K562 (cell line): Measurements from ENCODE around the gene NRSN2. TPM values are rescaled to one million over a fixed set of nuclear protein-coding genes. Genes with fewer than 3 reads are reported as not detected.

ENCODE experiments used
- ASH1L ChIP-seq: fragments of 450-650 bp; IDR thresholded peaks from 2 replicates; pipeline ENCODE4 v1.6.1; 2018; ENCODE audit warnings: borderline replicate concordance, mild to moderate bottlenecking, low read depth; ENCODE audit not compliant: partially characterized antibody
- BCL6 ChIP-seq: fragments of 250-450 bp; sonication (Bioruptor Pico); IDR thresholded peaks from 2 replicates; pipeline ENCODE4 v1.4.0; 2020
- EHMT2 ChIP-seq: fragments of 450-650 bp; IDR thresholded peaks from 2 replicates; pipeline ENCODE4 v1.6.1; 2018; ENCODE audit warnings: antibody characterized with exemption
- FOS ChIP-seq: IDR thresholded peaks from 3 replicates; pipeline ENCODE4 v1.6.1; 2011; ENCODE audit not compliant: insufficient read length; ENCODE audit errors: extremely low read depth
- HNRNPLL ChIP-seq: fragments of 200-400 bp; formaldehyde crosslinking; IDR thresholded peaks from 2 replicates; pipeline ENCODE4 v1.6.1; 2017; ENCODE audit warnings: low read length, low read depth, mild to moderate bottlenecking; ENCODE audit not compliant: poor library complexity, severe bottlenecking
- ILF3 ChIP-seq: fragments of 450-650 bp; IDR thresholded peaks from 2 replicates; pipeline ENCODE4 v1.6.1; 2018; ENCODE audit warnings: antibody characterized with exemption, mild to moderate bottlenecking, moderate library complexity, borderline replicate concordance
- MTA3 ChIP-seq: fragments of 450-650 bp; formaldehyde crosslinking; IDR thresholded peaks from 2 replicates; pipeline ENCODE4 v1.6.1; 2017; ENCODE audit warnings: mild to moderate bottlenecking, borderline replicate concordance
- NCOA2 ChIP-seq, 2 experiments: fragments of 450-650 bp; IDR thresholded peaks; 2 replicates each; pipeline ENCODE4 v1.6.1; 2018; ENCODE audit warnings: mild to moderate bottlenecking in 2 of 2, moderate library complexity in 1 of 2; ENCODE audit not compliant: partially characterized antibody in 2 of 2
- POLR2B ChIP-seq: fragments of 450-650 bp; IDR thresholded peaks from 2 replicates; pipeline ENCODE4 v1.6.1; 2018; ENCODE audit warnings: low read depth; ENCODE audit not compliant: partially characterized antibody
- SAP30 ChIP-seq: fragments of 200-600 bp; sonication (generic); IDR thresholded peaks from 2 replicates; pipeline ENCODE4 v1.6.1; 2012; ENCODE audit warnings: borderline replicate concordance, low read depth, mild to moderate bottlenecking, moderate library complexity, low read length, control low read depth, inconsistent platforms; ENCODE audit not compliant: insufficient read depth, poor library complexity, severe bottlenecking
- SMARCE1 ChIP-seq: fragments of 450-650 bp; IDR thresholded peaks from 2 replicates; pipeline ENCODE4 v1.7.1; 2016; ENCODE audit warnings: mild to moderate bottlenecking
- STAT5B ChIP-seq: fragments of 250-450 bp; sonication (Bioruptor Pico); IDR thresholded peaks from 2 replicates; pipeline ENCODE4 v1.8.0; 2021; ENCODE audit warnings: mild to moderate bottlenecking, inconsistent platforms
- TAF15 ChIP-seq: fragments of 200-400 bp; formaldehyde crosslinking; IDR thresholded peaks from 2 replicates; pipeline ENCODE4 v1.6.1; 2017; ENCODE audit warnings: mild to moderate bottlenecking, low read depth, low read length, moderate library complexity
- TAL1 ChIP-seq: fragments of 450-650 bp; IDR thresholded peaks from 2 replicates; pipeline ENCODE4 v1.6.1; 2016; ENCODE audit warnings: mild to moderate bottlenecking
- TBP ChIP-seq: optimal IDR thresholded peaks from 2 replicates; pipeline ENCODE3; 2011; ENCODE audit warnings: low read depth, low read length, improper control_type of control experiment
- TCF3 ChIP-seq: sonication (generic); formaldehyde crosslinking; IDR thresholded peaks from 2 replicates; pipeline ENCODE4 v1.4.0; 2020; ENCODE audit warnings: mild to moderate bottlenecking, missing genetic modification reagents
- ZEB2 ChIP-seq: fragments of 450-650 bp; IDR thresholded peaks from 2 replicates; pipeline ENCODE4 v1.6.1; 2016
- ZFPM2 ChIP-seq: fragments of 250-450 bp; sonication (Bioruptor Pico); IDR thresholded peaks from 2 replicates; pipeline ENCODE4 v1.5.1; 2022; ENCODE audit warnings: mild to moderate bottlenecking
- ZNF316 ChIP-seq: fragments of 450-650 bp; IDR thresholded peaks from 2 replicates; pipeline ENCODE4 v1.6.1; 2016
- ZNF408 ChIP-seq: fragments of 250-450 bp; sonication (Bioruptor Pico); IDR thresholded peaks from 2 replicates; pipeline ENCODE4 v1.4.0; 2020; ENCODE audit warnings: low read depth, mild to moderate bottlenecking, moderate library complexity
- ZNF507 ChIP-seq: conservative IDR thresholded peaks from 2 replicates; pipeline ENCODE4 v1.6.1; 2017; ENCODE audit warnings: missing genetic modification characterization, missing compliant biosample characterization
- ZNF551 ChIP-seq: fragments of 250-450 bp; sonication (Bioruptor Pico); IDR thresholded peaks from 2 replicates; pipeline ENCODE4 v1.5.0; 2021; ENCODE audit warnings: mild to moderate bottlenecking, moderate library complexity
- ZNF699 ChIP-seq: fragments of 250-450 bp; sonication (Bioruptor Pico); IDR thresholded peaks from 2 replicates; pipeline ENCODE4 v1.8.0; 2021; ENCODE audit warnings: mild to moderate bottlenecking, moderate library complexity; ENCODE audit not compliant: insufficient replicate concordance
- ZNF778 ChIP-seq: fragments of 450-650 bp; formaldehyde crosslinking; IDR thresholded peaks from 2 replicates; pipeline ENCODE4 v1.4.0; 2020; ENCODE audit warnings: mild to moderate bottlenecking, moderate library complexity
- ZNF780A ChIP-seq: fragments of 250-450 bp; sonication (Bioruptor Pico); IDR thresholded peaks from 2 replicates; pipeline ENCODE4 v1.5.0; 2021; ENCODE audit warnings: mild to moderate bottlenecking
- ZNF830 ChIP-seq: fragments of 250-450 bp; sonication (Bioruptor Pico); IDR thresholded peaks from 2 replicates; pipeline ENCODE4 v1.5.0; 2021; ENCODE audit warnings: mild to moderate bottlenecking
- polyA plus RNA-seq, 8 experiments: library from polyadenylated mRNA; depleted of rRNA in 4 of 8; stranded (reverse) in 5 of 8; unstranded in 3 of 8; fragments of >200 nt; fragmentation: Nextera tagmentation in 2 of 8; fragmentation: Illumina TruSeq in 1 of 8; extraction: Ambion mirVana in 2 of 8; extraction: Trizol in 1 of 8; gene quantifications; 2 replicates each; pipeline versions ENCODE4 v1.2.1 to v1.2.3, GENCODE V29; 2011 to 2014; ENCODE audit warnings: inconsistent platforms in 1 of 8, missing spikeins in 1 of 8
- total RNA-seq, 7 experiments: library from RNA; depleted of rRNA in 6 of 7; stranded (reverse); fragments of >200 nt in 6 of 7; fragmentation: Illumina TruSeq in 2 of 7; extraction: Trizol in 2 of 7; gene quantifications; 2 replicates each; pipeline versions ENCODE4 v1.2.1 to v1.2.3, GENCODE V29; 2011 to 2021; ENCODE audit warnings: low replicate concordance in 1 of 7
- TF ChIP-seq, protein P1 (sequence below): fragments of 250-450 bp; sonication (Bioruptor Pico); IDR thresholded peaks from 2 replicates; pipeline ENCODE4 v1.8.0; 2021; ENCODE audit warnings: moderate library complexity, mild to moderate bottlenecking, inconsistent platforms
- TF ChIP-seq, protein P2 (sequence below): fragments of 200-800 bp; sonication (Bioruptor generic); IDR thresholded peaks from 2 replicates; pipeline ENCODE4 v1.6.1; 2017; ENCODE audit warnings: missing genetic modification characterization, missing compliant biosample characterization

The NRSN2 gene
- total and polyA plus RNA-seq, 9 of the 15 experiments (the other 6 are each of a cell fraction or from before 2014, with no cell fraction given), result 7.5 to 29.7 (median 11.1) TPM

DNA sequence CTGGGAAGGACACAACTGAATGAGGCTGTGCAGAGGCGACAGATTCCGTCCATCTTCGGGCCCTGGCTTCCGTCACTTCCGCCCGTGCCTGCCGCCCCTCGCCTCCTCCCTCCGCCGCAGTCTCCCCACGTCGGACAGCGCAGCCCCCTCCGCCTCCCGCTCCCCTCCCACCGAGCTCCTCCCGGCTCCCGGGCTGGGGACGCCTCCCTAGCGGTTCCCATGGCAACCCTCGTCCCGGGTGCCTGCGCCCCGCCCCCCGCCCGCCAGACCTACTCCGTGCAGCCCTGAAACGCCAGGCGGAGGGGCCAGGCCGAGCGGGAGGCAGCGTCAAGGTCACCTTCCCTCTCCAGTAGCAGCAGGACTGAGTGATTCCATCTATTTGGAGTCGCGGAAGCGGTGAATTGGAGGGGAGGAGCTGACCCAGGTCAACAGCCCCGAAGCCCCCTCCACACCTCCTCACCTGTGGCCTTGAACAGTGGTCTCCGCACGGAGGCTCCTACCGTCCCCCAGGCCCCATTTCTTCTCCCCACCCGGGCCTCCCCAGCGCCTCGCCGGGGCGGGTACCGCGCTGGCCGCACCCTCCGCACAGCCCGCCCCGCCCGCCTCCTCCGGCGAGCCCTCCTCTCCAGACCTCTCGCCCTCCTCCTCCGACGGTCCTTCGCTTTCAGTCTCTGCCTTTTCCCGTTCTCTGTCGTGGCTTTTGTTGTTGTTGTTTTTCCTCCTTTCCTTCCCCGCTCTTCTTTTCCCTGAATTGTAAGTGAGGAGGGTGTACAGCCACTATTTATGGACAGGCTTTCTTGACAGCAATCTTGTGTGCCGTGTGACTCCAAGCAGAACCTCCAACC lies 951 bp downstream of the NRSN2 start (continued):
- TF ChIP-seq ILF3, result no peak
- 0 out of 2 replicates have a peak, but pooled peaks have one; percentile 29 for TF ChIP-seq EHMT2
- no peak; the same call in 1 of the 2 replicates for TF ChIP-seq TAL1
- TF ChIP-seq, protein P1, sequence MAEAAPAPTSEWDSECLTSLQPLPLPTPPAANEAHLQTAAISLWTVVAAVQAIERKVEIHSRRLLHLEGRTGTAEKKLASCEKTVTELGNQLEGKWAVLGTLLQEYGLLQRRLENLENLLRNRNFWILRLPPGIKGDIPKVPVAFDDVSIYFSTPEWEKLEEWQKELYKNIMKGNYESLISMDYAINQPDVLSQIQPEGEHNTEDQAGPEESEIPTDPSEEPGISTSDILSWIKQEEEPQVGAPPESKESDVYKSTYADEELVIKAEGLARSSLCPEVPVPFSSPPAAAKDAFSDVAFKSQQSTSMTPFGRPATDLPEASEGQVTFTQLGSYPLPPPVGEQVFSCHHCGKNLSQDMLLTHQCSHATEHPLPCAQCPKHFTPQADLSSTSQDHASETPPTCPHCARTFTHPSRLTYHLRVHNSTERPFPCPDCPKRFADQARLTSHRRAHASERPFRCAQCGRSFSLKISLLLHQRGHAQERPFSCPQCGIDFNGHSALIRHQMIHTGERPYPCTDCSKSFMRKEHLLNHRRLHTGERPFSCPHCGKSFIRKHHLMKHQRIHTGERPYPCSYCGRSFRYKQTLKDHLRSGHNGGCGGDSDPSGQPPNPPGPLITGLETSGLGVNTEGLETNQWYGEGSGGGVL (CRISPR knock-in tag), result no peak
- TF ChIP-seq SMARCE1, result no peak; the same call in 1 of the 2 replicates
- no peak for TF ChIP-seq ZNF408 (CRISPR knock-in tag)
- no peak for TF ChIP-seq BCL6
- TF ChIP-seq NCOA2 (IDR thresholded peaks at IDR 0.05; ENCODE audit: partially characterized antibody in 2 of 2), result no peak
- TF ChIP-seq TCF3 (CRISPR knock-in tag), result peak; percentile 42; the same call in 1 of the 2 replicates
- TF ChIP-seq ZNF830 (CRISPR knock-in tag), result no peak
- no peak for TF ChIP-seq SAP30
- peak; percentile 70 for TF ChIP-seq HNRNPLL
- TF ChIP-seq ZFPM2 (CRISPR knock-in tag), result no peak
- no peak for TF ChIP-seq ZNF316
- TF ChIP-seq MTA3, result 0 out of 2 replicates have a peak, but pooled peaks have one; percentile 44
- TF ChIP-seq ZNF551 (CRISPR knock-in tag), result no peak
- no peak for TF ChIP-seq ZNF507 (tag)
- TF ChIP-seq ZEB2, result peak; percentile 81; the same call in 1 of the 2 replicates
- no peak for TF ChIP-seq STAT5B (CRISPR knock-in tag)
- TF ChIP-seq ZNF699 (CRISPR knock-in tag), result no peak
- TF ChIP-seq ASH1L, result no peak
- TF ChIP-seq, protein P2, sequence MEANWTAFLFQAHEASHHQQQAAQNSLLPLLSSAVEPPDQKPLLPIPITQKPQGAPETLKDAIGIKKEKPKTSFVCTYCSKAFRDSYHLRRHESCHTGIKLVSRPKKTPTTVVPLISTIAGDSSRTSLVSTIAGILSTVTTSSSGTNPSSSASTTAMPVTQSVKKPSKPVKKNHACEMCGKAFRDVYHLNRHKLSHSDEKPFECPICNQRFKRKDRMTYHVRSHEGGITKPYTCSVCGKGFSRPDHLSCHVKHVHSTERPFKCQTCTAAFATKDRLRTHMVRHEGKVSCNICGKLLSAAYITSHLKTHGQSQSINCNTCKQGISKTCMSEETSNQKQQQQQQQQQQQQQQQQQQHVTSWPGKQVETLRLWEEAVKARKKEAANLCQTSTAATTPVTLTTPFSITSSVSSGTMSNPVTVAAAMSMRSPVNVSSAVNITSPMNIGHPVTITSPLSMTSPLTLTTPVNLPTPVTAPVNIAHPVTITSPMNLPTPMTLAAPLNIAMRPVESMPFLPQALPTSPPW (CRISPR knock-in tag), result peak; percentile 93
- no peak for TF ChIP-seq TAF15
- no peak for TF ChIP-seq ZNF780A
- peak; percentile 86 for TF ChIP-seq POLR2B
- no peak for TF ChIP-seq FOS
- no peak for TF ChIP-seq ZNF778 (CRISPR knock-in tag)
- peak; percentile 65 for TF ChIP-seq TBP
